GM12878 (cell line): Measurements from ENCODE around the gene AGBL5. TPM values are rescaled to one million over a fixed set of nuclear protein-coding genes. Genes with fewer than 3 reads are reported as not detected.

Source experiments
- ATAC-seq: fragments of 200-7000 bp; cut with Tn5 transposase; 3 replicates; pipeline ENCODE4 v1.9.1; 2020; ENCODE audit warnings: mild to moderate bottlenecking, moderate library complexity
- BruUV-seq: library from RNA; stranded (reverse); fragments of 400-500 nt; replicated peaks from 2 replicates; lab custom pipeline; 2021; lab: Mats Ljungman, UMichigan
- CTCF ChIA-PET: fragments of 300-600 bp; sonication (Branson Sonifier 250); formaldehyde crosslinking; extraction: SDS; loops from one replicate; lab custom pipeline; 2021; ENCODE audit warnings: inconsistent platforms; lab: Yijun Ruan, JAX
- POLR2A ChIA-PET: fragments of 350-600 bp; formaldehyde crosslinking; extraction: SDS; loops from one replicate; lab custom pipeline; 2021; ENCODE audit warnings: inconsistent platforms; lab: Charles Lee
- RAD21 ChIA-PET: fragments of 300-600 bp; sonication (Branson Sonifier 250); formaldehyde crosslinking; loops from one replicate; lab custom pipeline; 2023; ENCODE audit warnings: antibody characterized with exemption; ENCODE audit not compliant: unreplicated experiment; lab: Charles Lee
- SMC1A ChIA-PET: fragments of 300-600 bp; sonication (Branson Sonifier 250); formaldehyde crosslinking; loops from one replicate; lab custom pipeline; 2023; ENCODE audit not compliant: unreplicated experiment, uncharacterized antibody; lab: Charles Lee
- DNase-seq: peaks from one replicate; pipeline ENCODE4 v3.0.0-alpha.2; 2011; ENCODE audit warnings: low read depth, low spot score
- FAIRE-seq: peaks from 3 replicates; lab custom pipeline; 2011; peaks lifted over from hg19 to GRCh38; lab: Jason Lieb, UNC
- H2AFZ ChIP-seq: 2 replicates; pipeline ENCODE4 v1.6.0; 2011; ENCODE audit warnings: low read depth, low read length, control low read depth; ENCODE audit not compliant: control insufficient read depth
- H3K27ac ChIP-seq: 2 replicates; pipeline ENCODE4 v1.5.1; 2011; ENCODE audit warnings: control low read depth; ENCODE audit not compliant: control insufficient read depth, insufficient read depth
- H3K27me3 ChIP-seq, 2 experiments: replicated peaks in 1 of 2; 2 replicates each; pipeline versions ENCODE4 v1.6.0 to v1.6.1; 2011; ENCODE audit warnings: low read length in 1 of 2; ENCODE audit not compliant: control insufficient read depth in 2 of 2, insufficient read depth in 2 of 2
- H3K36me3 ChIP-seq, 2 experiments: 2 replicates each; pipeline ENCODE4 v1.5.1; 2011; ENCODE audit warnings: low read length in 1 of 2; ENCODE audit not compliant: control insufficient read depth in 2 of 2, insufficient read depth in 2 of 2
- H3K4me1 ChIP-seq: 2 replicates; pipeline ENCODE4 v1.6.1; 2011; ENCODE audit warnings: mild to moderate bottlenecking, low read length, moderate library complexity, mixed read lengths; ENCODE audit not compliant: control insufficient read depth, insufficient read depth
- H3K4me2 ChIP-seq: 2 replicates; pipeline ENCODE4 v1.6.0; 2011; ENCODE audit warnings: control low read depth; ENCODE audit not compliant: control insufficient read depth, insufficient read depth
- H3K4me3 ChIP-seq: fragments of 200-600 bp; sonication (generic); 2 replicates; pipeline ENCODE4 v1.5.1; 2016
- H3K79me2 ChIP-seq: 2 replicates; pipeline ENCODE4 v1.6.0; 2011; ENCODE audit warnings: low read length; ENCODE audit not compliant: control insufficient read depth, insufficient read depth
- H3K9ac ChIP-seq: 2 replicates; pipeline ENCODE4 v1.8.0; 2011; ENCODE audit warnings: low read length, control low read depth, mixed read lengths; ENCODE audit not compliant: control insufficient read depth, insufficient read depth
- H3K9me3 ChIP-seq: replicated peaks from 3 replicates; pipeline ENCODE4 v1.5.1; 2011; ENCODE audit warnings: mild to moderate bottlenecking, low read length; ENCODE audit not compliant: control insufficient read depth, insufficient read depth
- H4K20me1 ChIP-seq: 2 replicates; pipeline ENCODE4 v1.6.0; 2011; ENCODE audit not compliant: control insufficient read depth, insufficient read depth
- ASH2L ChIP-seq: fragments of 300-600, 200-600 bp; sonication (generic); IDR thresholded peaks from 2 replicates; pipeline ENCODE4 v1.6.1; 2017; ENCODE audit warnings: low read depth, mild to moderate bottlenecking, borderline replicate concordance
- EED ChIP-seq: sonication (generic); IDR thresholded peaks from 2 replicates; pipeline ENCODE4 v1.6.1; 2016; ENCODE audit warnings: antibody characterized with exemption, low read depth
- ESRRA ChIP-seq: IDR thresholded peaks from 2 replicates; pipeline ENCODE4 v1.6.1; 2012; ENCODE audit warnings: mild to moderate bottlenecking, low read length, improper control_type of control experiment
- FOXK2 ChIP-seq: fragments of 450-650 bp; IDR thresholded peaks from 2 replicates; pipeline ENCODE4 v1.6.1; 2017; ENCODE audit warnings: mild to moderate bottlenecking, moderate library complexity
- FOXM1 ChIP-seq: IDR thresholded peaks from 2 replicates; pipeline ENCODE4 v1.6.1; 2012; ENCODE audit warnings: low read depth, mild to moderate bottlenecking, inconsistent platforms, low read length, moderate library complexity
- HDAC6 ChIP-seq: fragments of 200-600 bp; sonication (generic); IDR thresholded peaks from one replicate; pipeline ENCODE4 v1.8.0; 2017; ENCODE audit warnings: antibody characterized with exemption; ENCODE audit not compliant: unreplicated experiment
- JUNB ChIP-seq: IDR thresholded peaks from 2 replicates; pipeline ENCODE4 v1.6.1; 2016; ENCODE audit warnings: antibody characterized with exemption, mild to moderate bottlenecking
- MYC ChIP-seq: IDR thresholded peaks from 2 replicates; pipeline ENCODE4 v1.6.1; 2011; ENCODE audit warnings: mild to moderate bottlenecking, low read length, moderate library complexity, inconsistent platforms; ENCODE audit not compliant: insufficient read depth, insufficient replicate concordance, insufficient read length, severe bottlenecking
- NBN ChIP-seq: fragments of 450-650 bp; IDR thresholded peaks from 2 replicates; pipeline ENCODE4 v1.6.1; 2016
- NFXL1 ChIP-seq: fragments of 450-650 bp; IDR thresholded peaks from 2 replicates; pipeline ENCODE4 v1.6.1; 2017; ENCODE audit warnings: antibody characterized with exemption, mild to moderate bottlenecking, borderline replicate concordance
- SIX5 ChIP-seq: IDR thresholded peaks from 2 replicates; pipeline ENCODE4 v1.6.1; 2011; ENCODE audit warnings: mild to moderate bottlenecking, low read depth, low read length, moderate library complexity; ENCODE audit not compliant: severe bottlenecking
- STAT1 ChIP-seq: fragments of 450-650 bp; conservative IDR thresholded peaks from 2 replicates; pipeline ENCODE4 v1.6.1; 2014; ENCODE audit warnings: antibody characterized with exemption, mild to moderate bottlenecking
- TCF7 ChIP-seq: IDR thresholded peaks from 2 replicates; pipeline ENCODE4 v1.6.1; 2014; ENCODE audit warnings: antibody characterized with exemption, borderline replicate concordance
- USF1 ChIP-seq: IDR thresholded peaks from 2 replicates; pipeline ENCODE4 v1.6.1; 2011; ENCODE audit warnings: borderline replicate concordance, low read depth, mild to moderate bottlenecking, moderate library complexity, mixed read lengths, low read length; ENCODE audit not compliant: insufficient read depth; ENCODE audit errors: extremely low read length
- YBX1 ChIP-seq: fragments of 450-650 bp; IDR thresholded peaks from 2 replicates; pipeline ENCODE4 v1.6.1; 2016; ENCODE audit warnings: antibody characterized with exemption
- YY1 ChIP-seq: IDR thresholded peaks from 2 replicates; pipeline ENCODE4 v1.6.1; 2011; ENCODE audit warnings: low read depth, mild to moderate bottlenecking, low read length
- ZBTB40 ChIP-seq: fragments of 450-650 bp; IDR thresholded peaks from 2 replicates; pipeline ENCODE4 v1.6.1; 2016; ENCODE audit warnings: mild to moderate bottlenecking, moderate library complexity, borderline replicate concordance
- ZNF622 ChIP-seq: fragments of 450-650 bp; IDR thresholded peaks from 2 replicates; pipeline ENCODE4 v1.6.1; 2017; ENCODE audit warnings: mild to moderate bottlenecking, inconsistent platforms
- whole genome bisulfite sequencing: methylation state at CpG from one replicate; pipeline ENCODE4 v1.1.6; 2016; ENCODE audit warnings: low lambda C conversion rate; ENCODE audit not compliant: insufficient replicate concordance, insufficient coverage; ENCODE audit errors: missing lambda C conversion rate; 5-methylcytosine and 5-hydroxymethylcytosine counted together
- in situ Hi-C: fragments of 300-500 bp; cut with MboI; formaldehyde crosslinking; loops from 9 replicates; pipeline ENCODE4 v1.14.3; 2018; ENCODE audit warnings: mixed read lengths
- intact Hi-C: fragments of 100-400 bp; cut with micrococcal nuclease; formaldehyde crosslinking; loops from one replicate; pipeline ENCODE4 v1.14.2; 2022; ENCODE audit not compliant: unreplicated experiment
- polyA plus RNA-seq, 11 experiments: library from polyadenylated mRNA; depleted of rRNA in 4 of 11; unstranded in 6 of 11; stranded (reverse) in 5 of 11; fragments of >200 nt; fragmentation: Nextera tagmentation in 4 of 11; fragmentation: Illumina TruSeq in 1 of 11; extraction: Ambion mirVana in 4 of 11; extraction: Trizol in 1 of 11; gene quantifications; 1 replicate in 1 of 11; 2 replicates in 10 of 11; pipeline versions ENCODE4 v1.2.1 to v1.2.3, GENCODE V29; 2011 to 2016; ENCODE audit warnings: inconsistent platforms in 2 of 11, missing spikeins in 2 of 11, low read depth in 1 of 11
- total RNA-seq, 4 experiments: library from RNA; depleted of rRNA in 3 of 4; stranded (reverse); fragments of >200 nt in 3 of 4; fragmentation: Illumina TruSeq in 1 of 4; extraction: Trizol in 1 of 4; gene quantifications; 2 replicates each; pipeline versions ENCODE4 v1.2.1 to v1.2.3, GENCODE V29; 2013 to 2021

Gene AGBL5
- total and polyA plus RNA-seq, 10 of the 15 experiments (the other 5 are each of a cell fraction or from before 2014, with no cell fraction given) = 1.9 to 28.5 (median 19.5) TPM

- intact Hi-C loops (no loop called here), in situ Hi-C loops (loop anchor here (10.0 kb wide), 1 partner anchor 120 kb away; no protein-coding TSS in a partner anchor)
- no TSS peak for BruUV-seq
- DNase-seq (no peak), FAIRE-seq (no peak), ATAC-seq (no peak)
- Histone ChIP-seq H2AFZ (no peak overlapping the region), H3K27ac (no peak overlapping the region), H4K20me1 (no peaks in the 10 kb centered on the region), H3K9ac (no peak overlapping the region), H3K4me1 (peaks cover 25% of the 10 kb centered on the region)
- RAD21 ChIA-PET = interaction anchor here (1.5 to 1.8 kb wide), 2 partner anchors 122 to 123 kb away, joined by 5 to 11 read pairs; no protein-coding TSS in a partner anchor
- SMC1A ChIA-PET = interaction anchor here (1.2 to 3.6 kb wide), 6 partner anchors 10 to 123 kb away, joined by 3 to 19 read pairs (median 6); partner anchors contain the start of gene AGBL5
- CTCF ChIA-PET = interaction anchor here (0.9 to 8.6 kb wide), 8 partner anchors 11 to 218 kb away, joined by 3 to 85 read pairs (median 9); partner anchors contain the start of gene AGBL5
- TF ChIP-seq NFXL1 (no peak), USF1 (no peak), FOXK2 (no peak), FOXM1 (no peak), ESRRA (no peak), MYC (no peak), HDAC6 (no peak), SIX5 (no peak), TCF7 (no peak), STAT1 (no peak), YY1 (no peak), ASH2L (no peak), ZBTB40 (no peak), ZNF622 (no peak), JUNB (no peak), EED (no peak), NBN (no peak), YBX1 (no peak)
- TF ChIP-seq, all 136 proteins: peak for 0
- Histone ChIP-seq H3K36me3 (no peaks in the 10 kb centered on the region), H3K4me3 (no peak overlapping the region), H3K4me2 (no peak overlapping the region), H3K27me3 (no peaks in the 10 kb centered on the region), H3K9me3 (no peaks in the 10 kb centered on the region), H3K79me2 (no peaks in the 10 kb centered on the region)
- POLR2A ChIA-PET = interaction anchor here (1.1 to 4.9 kb wide), 4 partner anchors 12 to 50 kb away, joined by 5 to 43 read pairs (median 20); partner anchors contain the start of genes AGBL5 and OST4
- whole genome bisulfite sequencing = 77% methylated on average over 6 of the region's 6 CpGs
These were observed 33.0 kb downstream of the AGBL5 start for GRCh38 chr2:27084297-27085061.
